ENCODE data around the gene MEGF6. TPM values are rescaled to one million over a fixed set of nuclear protein-coding genes. Genes with fewer than 3 reads are reported as not detected.

MEGF6 gene
- total and polyA plus RNA-seq, 9 of the 15 experiments (the other 6 are each of a cell fraction or from before 2014, with no cell fraction given), result 0.03 to 1.7 (median 0.24) TPM; not detected in 3

DNA sequence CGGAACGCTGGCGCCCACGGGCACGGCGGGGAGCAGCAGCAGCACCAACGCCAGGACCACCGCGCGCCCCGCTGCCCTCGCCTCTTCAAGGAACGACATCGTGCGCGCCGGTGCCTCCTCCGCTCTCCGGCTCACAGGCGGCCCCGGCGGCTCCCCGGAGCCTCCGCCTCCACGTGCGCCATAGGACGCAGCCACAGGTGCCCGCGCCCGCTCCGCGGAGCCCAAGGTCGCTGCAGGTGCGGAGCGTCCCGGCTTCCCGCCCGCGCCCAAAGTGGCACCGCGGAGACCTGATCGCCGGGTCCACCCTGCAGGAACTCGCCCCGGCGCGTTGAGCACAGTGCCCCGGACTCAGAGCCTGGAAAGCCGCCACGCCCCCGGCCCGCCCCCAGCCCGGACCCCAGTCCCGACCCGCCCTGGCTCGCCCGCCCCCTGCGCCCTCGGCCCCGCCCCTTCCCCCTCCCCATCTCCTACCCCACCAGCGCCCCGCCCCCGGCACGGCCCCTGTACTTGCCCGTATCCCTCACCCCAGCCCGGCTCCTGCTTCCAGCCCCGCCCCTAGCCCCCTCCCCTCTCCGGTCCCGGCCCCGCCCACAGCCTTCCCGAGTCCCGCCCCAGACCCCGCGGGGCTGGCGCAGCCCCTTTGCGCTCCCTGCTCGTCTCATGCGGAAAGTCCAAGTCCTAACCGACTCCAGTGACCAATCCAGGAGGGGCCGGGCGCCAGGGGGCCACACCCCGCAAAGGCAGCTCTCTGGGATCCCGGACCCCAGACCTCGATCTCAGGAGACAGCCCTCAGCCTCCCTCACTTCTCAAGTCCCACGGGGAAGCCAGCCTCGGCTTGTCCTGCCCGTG lies at the start of gene MEGF6 (continued):
- TF ChIP-seq, protein P1, sequence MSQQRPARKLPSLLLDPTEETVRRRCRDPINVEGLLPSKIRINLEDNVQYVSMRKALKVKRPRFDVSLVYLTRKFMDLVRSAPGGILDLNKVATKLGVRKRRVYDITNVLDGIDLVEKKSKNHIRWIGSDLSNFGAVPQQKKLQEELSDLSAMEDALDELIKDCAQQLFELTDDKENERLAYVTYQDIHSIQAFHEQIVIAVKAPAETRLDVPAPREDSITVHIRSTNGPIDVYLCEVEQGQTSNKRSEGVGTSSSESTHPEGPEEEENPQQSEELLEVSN (IDR thresholded peaks at IDR 0.05; ENCODE audit: borderline replicate concordance in 1 of 2, extremely low read depth in 1 of 2, insufficient read depth in 1 of 2, insufficient read length in 1 of 2, low read depth in 1 of 2, low read length in 1 of 2, poor library complexity in 1 of 2, severe bottlenecking in 1 of 2), result peak in 1 of 2 experiments; percentile 7
- TF ChIP-seq PCBP1 (IDR thresholded peaks at IDR 0.05; ENCODE audit: low read depth, low read length, poor library complexity, severe bottlenecking) (peak; percentile 39), ZNF224 (CRISPR knock-in tag; IDR thresholded peaks at IDR 0.05) (no peak)

DNA sequence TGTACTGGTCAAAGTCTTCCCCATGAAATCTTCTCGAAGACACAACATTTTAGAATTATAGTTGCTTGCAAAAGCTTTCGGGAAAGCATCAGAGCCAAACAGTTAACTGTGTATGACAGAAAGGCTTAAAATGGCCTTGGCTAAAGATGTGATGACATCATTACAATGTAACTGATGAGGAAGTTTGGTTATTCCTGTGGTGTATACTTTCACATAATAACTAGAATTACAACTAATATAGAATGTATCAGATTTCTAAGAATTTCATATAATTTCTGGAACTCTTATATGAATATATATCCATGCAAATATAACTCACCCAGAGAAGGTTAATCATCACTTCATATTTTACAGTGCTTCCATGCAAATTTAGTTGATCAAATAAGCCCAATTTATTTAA lies 49.4 kb upstream of the MEGF6 start:
- WGBS (ENCODE audit: insufficient coverage, low coverage, missing lambda C conversion rate), result 3% methylated on average over 2 of the region's 2 CpGs
- H3K4me3 ChIP-seq, result no peak overlapping the region
- no peaks in the 10 kb centered on the region for H3K9me1 ChIP-seq (ENCODE audit: control insufficient read depth, insufficient read depth, low read length)
- DNase-seq (ENCODE audit: extremely low read depth in 1 of 4, low spot score in 3 of 4) (no peak), ATAC-seq (no peak), FAIRE-seq (no peak)
- POLR2A ChIA-PET, result interaction anchor here (1.7 kb wide), 1 partner anchor 10 kb away, joined by 3 read pairs; no protein-coding TSS in a partner anchor
- intact Hi-C loops (cut with micrococcal nuclease), result no loop called here
- H3K9ac ChIP-seq (ENCODE audit: insufficient read depth in 1 of 2, low read depth in 2 of 2, low read length in 2 of 2), result no peak overlapping the region
- H3K4me2 ChIP-seq (ENCODE audit: insufficient read depth, low read length), result no peak overlapping the region
- H3K9me3 ChIP-seq (replicated peaks; ENCODE audit: control insufficient read depth, insufficient read depth, low read depth, low read length), result no peaks in the 10 kb centered on the region
- peaks cover 0 to 13% of the 10 kb centered on the region in 2 experiments; a peak in 1 of 5 replicates for H3K4me1 ChIP-seq (replicated peaks in 1 of 2; ENCODE audit: control insufficient read depth in 2 of 2, insufficient read depth in 2 of 2, low read length in 2 of 2)
- H3K27me3 ChIP-seq (ENCODE audit: control insufficient read depth in 2 of 2, insufficient read depth in 2 of 2, low read length in 2 of 2), result peaks cover 30 to 61% of the 10 kb centered on the region in 2 experiments
- no peak overlapping the region for H3K27ac ChIP-seq (ENCODE audit: extremely low read depth, low read depth, low read length)
- in situ Hi-C loops (cut with MboI), result no loop called here
- BruUV-seq (replicated peaks), result no TSS peak
- H3K79me2 ChIP-seq (ENCODE audit: control insufficient read depth, insufficient read depth, low read length), result no peaks in the 10 kb centered on the region
- no peaks in the 10 kb centered on the region for H3K36me3 ChIP-seq (ENCODE audit: control insufficient read depth, insufficient read depth, low read length)
- CTCF ChIA-PET (ENCODE audit: low intra/inter-chr PET ratio), result no interaction called here
- H2AFZ ChIP-seq (ENCODE audit: low read depth, low read length), result no peak overlapping the region
- no peak for TF ChIP-seq CEBPG (CRISPR knock-in tag; IDR thresholded peaks at IDR 0.05)
- peak in 1 of 2 experiments; percentile 40; a peak in 1 of 4 replicates for TF ChIP-seq CEBPG (tag; conservative IDR thresholded peaks at IDR 0.05 in 1 of 2, IDR thresholded peaks at IDR 0.05 in 1 of 2)
- peak; percentile 75 for TF ChIP-seq ATF7 (IDR thresholded peaks at IDR 0.05)
- TF ChIP-seq, protein P2, sequence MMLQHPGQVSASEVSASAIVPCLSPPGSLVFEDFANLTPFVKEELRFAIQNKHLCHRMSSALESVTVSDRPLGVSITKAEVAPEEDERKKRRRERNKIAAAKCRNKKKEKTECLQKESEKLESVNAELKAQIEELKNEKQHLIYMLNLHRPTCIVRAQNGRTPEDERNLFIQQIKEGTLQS (IDR thresholded peaks at IDR 0.05), result peak; percentile 76
- TF ChIP-seq, protein P2 (CRISPR knock-in tag; conservative IDR thresholded peaks at IDR 0.05), result no peak
- no peak for TF ChIP-seq ZNF561 (CRISPR knock-in tag; conservative IDR thresholded peaks at IDR 0.05)
- TF ChIP-seq ZNF584 (CRISPR knock-in tag; IDR thresholded peaks at IDR 0.05; ENCODE audit: low read depth), result no peak
- no peak for TF ChIP-seq JUND (IDR thresholded peaks at IDR 0.05; ENCODE audit: borderline replicate concordance, low read depth, low read length)
- peak; percentile 32; the same call in 1 of the 3 replicates for TF ChIP-seq JUND (tag; IDR thresholded peaks at IDR 0.05; ENCODE audit: borderline replicate concordance, low read depth, low read length)
- TF ChIP-seq SIRT6 (IDR thresholded peaks at IDR 0.05; ENCODE audit: low read depth, low read length), result no peak
- TF ChIP-seq, protein P3, sequence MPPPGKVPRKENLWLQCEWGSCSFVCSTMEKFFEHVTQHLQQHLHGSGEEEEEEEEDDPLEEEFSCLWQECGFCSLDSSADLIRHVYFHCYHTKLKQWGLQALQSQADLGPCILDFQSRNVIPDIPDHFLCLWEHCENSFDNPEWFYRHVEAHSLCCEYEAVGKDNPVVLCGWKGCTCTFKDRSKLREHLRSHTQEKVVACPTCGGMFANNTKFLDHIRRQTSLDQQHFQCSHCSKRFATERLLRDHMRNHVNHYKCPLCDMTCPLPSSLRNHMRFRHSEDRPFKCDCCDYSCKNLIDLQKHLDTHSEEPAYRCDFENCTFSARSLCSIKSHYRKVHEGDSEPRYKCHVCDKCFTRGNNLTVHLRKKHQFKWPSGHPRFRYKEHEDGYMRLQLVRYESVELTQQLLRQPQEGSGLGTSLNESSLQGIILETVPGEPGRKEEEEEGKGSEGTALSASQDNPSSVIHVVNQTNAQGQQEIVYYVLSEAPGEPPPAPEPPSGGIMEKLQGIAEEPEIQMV (tag; conservative IDR thresholded peaks at IDR 0.05; ENCODE audit: low read depth), result no peak
- peaks cover 4% of the 10 kb centered on the region for H4K20me1 ChIP-seq (replicated peaks; ENCODE audit: control insufficient read depth, insufficient read depth, low read length)

Measured in K562 (cell line).